Umbilical cord (tissue), 2 donors: ENCODE data around the gene GJB6. TPM values are rescaled to one million over a fixed set of nuclear protein-coding genes. Genes with fewer than 3 reads are reported as not detected.
A peak's percentile ranks its signal among the peaks of the same experiment; 100 is the strongest.
"Not testable (repeated sequence)": the region's sequence is repeated elsewhere in the genome, so short reads cannot be mapped to it uniquely, and the experiment has no call there.

ENCODE experiments used
- DNase-seq: peaks from one replicate; pipeline ENCODE4 v3.0.0-alpha.2; 2015; ENCODE audit warnings: low spot score
- total RNA-seq: library from RNA; depleted of rRNA; stranded (reverse); fragments of >200 nt; gene quantifications from one replicate; pipeline ENCODE4 v1.2.3, GENCODE V29; 2014; ENCODE audit warnings: low replicate concordance; ENCODE audit not compliant: insufficient read depth

GJB6 gene
- 3.6 TPM for total RNA-seq

DNA sequence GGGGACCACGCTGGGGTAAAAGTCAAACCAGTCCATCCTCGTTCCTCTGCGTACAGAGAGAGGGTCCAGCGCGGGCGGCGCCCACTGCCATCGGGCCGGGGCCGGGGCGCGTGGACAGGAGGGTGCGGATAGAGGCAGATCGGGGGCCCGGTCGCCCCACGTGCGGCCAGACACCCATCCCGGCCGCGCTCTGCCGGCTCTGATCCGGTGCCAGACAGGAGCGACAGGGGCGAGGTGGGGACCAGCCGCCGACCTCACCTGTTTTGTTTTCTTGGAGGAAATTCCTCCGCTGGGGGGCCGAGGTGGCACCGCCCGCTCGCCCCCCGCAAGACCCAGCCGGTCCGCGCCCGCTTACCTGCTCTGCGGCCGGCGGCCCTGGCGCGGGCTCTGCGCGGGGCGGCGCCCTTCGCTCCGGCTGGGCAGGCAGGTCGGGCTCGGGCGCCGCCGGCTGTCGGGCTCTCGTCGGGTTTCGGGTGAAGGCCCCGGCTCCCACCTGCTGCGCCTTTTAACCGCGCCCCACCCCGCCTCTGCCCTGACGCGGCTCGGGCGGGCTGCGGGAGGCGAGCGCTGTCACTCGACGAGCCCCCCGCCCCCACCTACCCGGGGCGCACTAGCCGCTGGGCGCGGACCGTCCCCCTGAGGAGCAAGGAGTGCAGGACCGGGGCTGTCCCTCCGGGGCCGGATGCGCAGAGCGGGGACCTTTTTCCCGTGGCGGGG lies at the start of gene GJB6:
GJB6 (minus strand) TSS at position 481 of the 717 bp plus-strand sequence. CDS start 8,839 bp downstream, outside the sequence.
- no peak for DNase-seq

DNA sequence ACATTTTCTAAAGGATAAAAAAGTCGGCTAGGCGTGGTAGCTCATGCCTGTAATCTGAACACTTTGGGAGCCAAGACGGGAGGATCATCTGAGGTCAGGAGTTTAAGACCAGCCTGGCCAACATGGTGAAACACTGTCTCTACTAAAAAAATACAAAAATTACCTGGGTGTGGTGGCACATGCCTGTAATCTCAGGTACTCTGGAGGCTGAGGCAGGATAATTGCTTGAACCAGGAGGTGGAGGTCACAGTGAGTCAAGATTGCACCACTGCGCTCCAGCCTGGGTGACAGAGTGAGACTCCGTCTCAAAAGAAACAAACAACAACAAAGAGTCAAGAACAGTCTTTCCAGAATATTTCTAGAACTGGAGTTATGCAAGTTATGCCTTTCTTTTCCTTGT lies 44.8 kb upstream of the GJB6 start:
- not testable (repeated sequence) for DNase-seq

DNA sequence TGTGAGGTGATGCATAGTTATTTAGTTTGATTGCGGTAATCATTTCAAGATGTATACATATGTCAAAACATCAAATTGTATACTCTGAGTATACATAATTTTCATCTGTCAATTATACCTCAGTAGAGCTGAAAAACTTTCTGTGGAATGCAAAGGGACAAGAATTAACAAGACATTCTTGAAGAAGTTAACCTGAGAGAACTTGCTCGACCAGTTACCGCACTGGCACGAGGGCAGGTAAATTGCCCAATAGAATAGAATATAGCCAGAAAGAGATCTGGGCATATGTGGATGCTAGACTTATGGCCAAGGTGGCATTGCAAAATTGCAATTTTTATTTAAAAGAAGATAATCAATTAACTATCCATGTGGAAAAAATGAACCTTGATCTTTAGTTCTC lies 42.3 kb upstream of the GJB6 start:
- peak; percentile 55 for DNase-seq

DNA sequence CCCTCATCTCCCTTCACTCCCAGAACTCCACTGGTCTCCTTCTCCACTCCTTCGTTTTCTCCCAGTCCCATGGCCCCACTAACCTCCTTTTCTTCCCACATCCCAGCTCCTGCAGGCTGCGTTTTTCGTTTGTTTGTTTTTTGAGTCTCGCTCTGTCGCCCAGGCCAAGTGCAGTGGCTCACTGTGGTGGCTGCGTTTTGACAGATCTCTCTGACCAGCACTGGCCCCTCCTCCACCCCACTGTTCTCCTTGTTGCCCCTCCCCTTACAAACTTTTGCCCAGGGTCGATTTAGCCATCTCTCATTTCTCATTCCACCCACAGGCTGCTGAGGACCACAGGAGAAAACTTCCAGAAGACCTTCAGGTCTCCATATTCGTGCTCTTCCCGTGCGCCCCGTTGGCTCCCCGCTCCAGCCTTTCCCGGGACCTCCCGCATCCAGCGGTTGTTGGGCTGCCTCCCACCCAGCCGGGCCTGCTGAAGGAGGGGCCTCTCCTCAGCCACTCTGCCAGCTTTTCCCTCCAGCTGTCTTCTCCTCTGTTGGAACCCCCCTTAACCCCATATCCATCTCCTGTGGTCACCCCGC lies 40.6 kb upstream of the GJB6 start:
- DNase-seq: no peak

DNA sequence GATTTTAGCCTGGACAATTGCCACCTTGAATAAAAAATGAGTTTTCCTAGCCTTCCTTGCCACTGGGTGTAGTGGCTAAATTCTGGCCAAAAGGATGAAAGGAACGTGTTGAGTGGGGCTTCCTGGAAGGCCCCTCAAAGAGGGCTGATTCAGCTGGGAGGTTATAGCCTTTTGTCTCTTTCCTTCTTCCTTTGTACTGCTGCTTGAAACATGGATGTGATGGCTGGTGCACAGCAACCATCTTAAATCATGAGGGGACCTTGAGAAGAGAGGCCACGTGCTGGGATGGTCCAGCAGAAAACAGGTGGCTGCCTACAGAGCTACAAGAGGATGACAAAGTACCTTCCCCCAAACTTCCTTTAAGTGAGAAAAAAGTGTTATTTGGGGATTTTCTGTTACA lies 40.0 kb upstream of the GJB6 start:
- DNase-seq: no peak

DNA sequence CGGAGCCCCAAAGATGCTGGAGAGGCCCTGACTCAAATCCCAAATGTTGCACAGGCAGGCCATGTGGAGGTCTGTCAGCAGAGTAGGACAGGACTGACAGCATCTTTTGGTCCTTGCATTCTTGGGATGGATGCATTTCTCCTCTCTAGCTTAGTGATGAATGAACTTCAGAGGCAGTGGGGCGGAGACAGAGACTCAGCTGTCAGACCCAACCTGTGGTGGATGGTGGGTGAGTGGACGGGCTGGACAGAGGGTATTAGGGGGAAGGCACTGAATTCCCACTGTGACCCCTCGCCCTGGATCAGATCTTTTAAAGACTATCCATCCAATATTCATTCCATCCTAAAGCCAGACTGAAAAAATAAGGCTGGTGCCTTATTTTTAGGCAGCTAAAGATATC lies 39.3 kb upstream of the GJB6 start:
- no peak for DNase-seq

DNA sequence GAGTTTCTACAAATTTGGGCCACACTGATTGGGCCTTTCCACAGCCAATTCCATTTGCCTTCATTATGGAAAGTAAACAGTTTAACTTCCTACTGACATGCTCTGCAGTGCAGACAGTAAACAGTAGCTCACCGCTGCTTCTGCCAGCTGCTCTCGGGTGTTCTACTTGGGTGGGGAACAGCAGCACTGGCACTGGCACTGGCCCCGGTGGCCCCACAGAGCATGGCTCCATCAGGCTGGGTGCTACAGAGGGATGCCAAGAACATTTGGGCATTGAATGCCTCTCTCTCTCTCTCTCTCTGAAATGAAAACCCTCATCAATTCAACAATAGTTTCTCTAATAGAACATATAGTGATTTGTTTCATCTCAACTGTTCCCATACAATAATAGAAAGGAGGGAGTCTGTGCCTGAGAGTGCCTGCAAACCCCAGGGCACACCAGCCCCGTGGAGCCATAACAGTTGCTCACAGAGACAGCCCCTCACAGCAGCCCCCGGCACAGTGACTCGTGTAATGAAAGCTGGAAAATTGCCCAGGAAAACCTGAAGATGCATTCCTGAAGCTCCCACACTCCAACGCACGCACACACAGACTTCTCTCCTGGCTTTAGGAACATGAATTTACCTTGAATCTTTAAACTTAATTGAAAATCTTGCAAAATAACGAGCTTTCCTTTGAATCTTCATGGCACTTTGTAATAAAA lies 38.2 kb upstream of the GJB6 start:
- peak; percentile 6 for DNase-seq

DNA sequence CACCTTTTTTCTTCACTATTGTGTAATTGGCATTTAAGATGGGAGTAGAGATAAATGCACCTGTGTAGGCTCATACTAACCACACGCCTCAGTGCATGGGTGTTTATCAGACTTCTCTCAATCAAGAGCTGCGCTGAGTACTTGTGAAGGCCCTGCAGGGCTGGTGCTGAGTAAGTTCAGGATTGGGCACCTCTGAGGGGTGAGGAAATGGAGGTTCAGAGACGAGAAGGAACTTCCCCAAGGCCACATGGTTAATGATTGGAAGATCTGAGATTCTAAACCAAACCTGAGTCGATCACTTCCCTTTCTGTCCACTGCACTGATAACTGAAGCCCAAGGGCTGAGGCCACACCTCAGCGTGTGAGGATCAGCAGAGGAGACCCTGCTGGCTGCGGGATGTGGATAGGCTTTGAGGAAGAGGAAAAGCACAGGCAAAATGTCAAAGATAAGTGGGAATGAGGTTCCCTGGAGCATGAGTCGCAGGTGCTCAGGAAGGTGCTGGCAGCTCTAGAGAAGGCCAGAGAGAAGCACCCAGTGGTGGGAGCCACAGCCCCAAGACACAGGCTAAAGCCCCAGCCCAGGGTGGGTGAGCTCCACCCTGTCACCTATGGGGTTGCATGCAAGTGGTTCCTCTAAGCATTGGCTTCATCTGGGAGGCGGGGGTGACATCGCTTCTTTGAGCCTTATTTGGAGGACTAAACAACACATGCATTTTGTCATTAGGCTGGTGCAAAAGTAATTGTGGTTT lies 32.3 kb upstream of the GJB6 start:
- no peak for DNase-seq

DNA sequence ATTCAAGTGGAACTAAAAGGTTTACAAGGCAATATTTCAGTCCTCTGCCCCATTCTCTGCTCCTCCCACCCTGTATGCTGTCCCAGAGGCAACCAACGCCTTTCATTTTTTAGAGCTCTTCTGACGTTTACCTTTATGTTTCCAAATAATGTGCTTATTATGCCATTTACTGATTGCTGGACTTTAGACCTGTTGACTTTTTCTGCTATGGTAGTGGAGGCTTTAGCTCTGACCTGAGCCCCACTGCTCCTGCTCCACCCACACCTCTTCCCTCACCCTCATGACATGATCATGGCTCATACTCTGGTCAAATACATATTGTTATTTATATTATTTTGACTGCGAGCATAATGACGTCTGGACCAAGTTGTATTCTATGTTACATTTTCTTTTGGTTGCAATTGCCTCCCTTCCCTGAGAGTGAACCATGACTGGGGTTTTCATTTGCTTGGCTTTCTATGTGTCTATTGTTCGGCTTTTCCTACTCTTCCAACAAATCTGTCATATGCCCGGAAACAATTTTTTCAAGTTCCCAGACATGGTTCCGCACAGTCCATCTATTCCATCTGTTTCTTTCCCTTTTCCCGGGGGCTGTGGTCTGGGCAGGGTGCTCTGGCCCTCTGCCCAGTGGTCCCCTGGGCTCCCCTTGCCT lies 31.4 kb upstream of the GJB6 start:
- no peak for DNase-seq

DNA sequence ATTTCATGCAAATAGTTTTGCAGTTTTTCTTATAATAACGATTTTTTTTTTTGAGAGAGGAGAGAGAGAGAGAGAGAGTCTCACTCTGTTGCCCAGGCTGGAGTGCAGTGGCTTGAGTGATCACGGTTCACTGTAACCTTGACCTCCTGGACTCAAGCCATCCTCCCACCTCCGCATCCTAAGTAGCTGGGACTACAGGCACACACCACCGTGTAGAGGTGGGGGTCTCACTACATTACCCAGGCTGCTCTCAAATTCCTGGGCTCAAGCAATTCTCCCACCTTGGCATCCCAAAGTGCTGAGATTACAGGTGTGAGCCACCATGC lies 26.8 kb upstream of the GJB6 start:
- DNase-seq: no peak

DNA sequence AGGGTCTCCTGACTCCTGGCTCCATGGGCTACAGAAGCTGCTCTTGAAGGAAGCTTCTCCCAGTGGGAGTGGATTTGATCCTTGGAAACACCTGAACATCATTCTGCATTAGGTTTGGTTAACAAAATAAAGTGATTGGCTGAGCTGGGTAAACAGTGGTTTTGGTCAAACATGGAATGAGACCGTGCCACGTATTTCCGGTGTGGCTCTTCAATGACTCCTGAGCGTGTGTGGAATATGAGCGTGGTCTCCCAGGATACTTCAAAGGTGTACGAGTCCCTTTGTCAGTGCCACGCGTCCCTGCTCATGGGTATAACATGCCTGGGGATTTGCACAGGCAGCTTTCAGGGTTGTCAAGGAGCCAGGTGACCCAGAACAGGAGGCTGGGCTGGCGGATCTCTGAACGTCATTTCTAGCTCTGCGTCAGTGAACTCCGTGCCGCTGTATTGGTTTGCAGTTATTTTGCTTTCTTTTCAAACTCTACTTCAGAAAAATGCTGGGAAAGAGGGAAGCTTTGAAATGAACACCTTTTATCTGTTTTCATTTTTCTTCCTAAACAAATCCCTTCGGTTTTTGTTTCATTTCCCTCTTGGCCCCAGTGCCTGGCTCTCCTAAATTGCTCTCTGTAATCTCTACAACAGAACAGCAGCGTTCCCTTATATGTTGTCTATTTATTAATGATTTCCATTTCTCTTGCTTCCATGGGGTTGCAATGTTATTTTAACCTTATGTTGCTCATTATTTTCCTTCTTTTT lies 26.3 kb upstream of the GJB6 start:
- no peak for DNase-seq

DNA sequence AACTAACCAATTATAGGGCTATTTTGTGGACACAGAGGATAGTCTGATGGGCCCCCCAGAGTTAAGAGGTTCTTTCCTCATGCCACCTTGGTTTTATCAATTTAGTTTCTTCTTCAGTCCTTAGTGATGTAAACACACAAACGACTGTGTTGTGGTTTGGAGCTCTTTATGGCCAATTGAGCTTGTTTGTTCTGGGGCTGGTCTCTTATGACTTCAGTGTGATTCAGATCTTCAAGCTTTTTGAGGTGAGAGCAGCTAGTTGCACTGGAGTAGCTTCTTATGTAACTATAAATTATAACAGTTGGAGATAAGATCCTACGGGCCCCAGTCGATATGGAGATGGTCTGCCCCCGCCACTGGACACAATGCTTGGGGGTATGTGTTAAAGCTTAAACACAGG lies 22.0 kb upstream of the GJB6 start:
- no peak for DNase-seq

DNA sequence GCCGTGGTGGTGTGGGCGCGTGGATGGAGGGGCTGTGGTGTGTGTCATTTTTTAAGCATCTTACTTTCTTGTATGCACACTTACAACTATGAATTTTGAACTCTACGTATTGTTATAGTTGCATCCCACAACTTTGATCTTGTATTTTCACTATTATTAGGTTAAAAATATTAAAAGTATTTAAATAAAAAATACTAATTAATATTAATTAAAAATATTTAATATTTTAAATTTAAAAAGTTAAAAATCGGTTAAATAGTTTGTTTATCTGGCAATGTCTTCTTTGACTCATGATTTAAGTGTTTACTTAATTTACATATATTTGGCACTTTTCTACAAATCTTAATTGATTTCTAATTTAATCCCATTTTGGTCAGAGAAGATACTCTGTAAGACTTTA lies 17.8 kb upstream of the GJB6 start:
- DNase-seq: no peak

DNA sequence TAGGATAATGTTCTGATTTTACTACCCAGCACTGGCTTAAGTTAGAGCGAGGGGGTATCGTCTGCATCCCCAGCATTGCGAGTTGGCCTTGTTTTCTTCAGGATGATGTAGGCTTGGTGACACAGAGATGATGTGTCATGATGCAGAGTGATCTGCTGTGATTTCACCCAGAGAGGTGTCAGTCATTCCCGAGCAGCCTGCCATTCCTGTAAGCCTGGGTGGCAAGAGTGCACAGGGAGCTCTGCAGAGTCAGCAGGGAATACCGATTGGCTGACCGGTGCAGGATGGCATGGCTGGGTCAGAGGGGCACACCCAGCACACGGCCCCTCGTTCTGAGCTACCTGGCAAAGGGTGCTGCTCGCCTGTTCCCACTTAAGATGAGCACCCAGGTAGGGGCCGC lies 15.8 kb upstream of the GJB6 start:
- no peak for DNase-seq

DNA sequence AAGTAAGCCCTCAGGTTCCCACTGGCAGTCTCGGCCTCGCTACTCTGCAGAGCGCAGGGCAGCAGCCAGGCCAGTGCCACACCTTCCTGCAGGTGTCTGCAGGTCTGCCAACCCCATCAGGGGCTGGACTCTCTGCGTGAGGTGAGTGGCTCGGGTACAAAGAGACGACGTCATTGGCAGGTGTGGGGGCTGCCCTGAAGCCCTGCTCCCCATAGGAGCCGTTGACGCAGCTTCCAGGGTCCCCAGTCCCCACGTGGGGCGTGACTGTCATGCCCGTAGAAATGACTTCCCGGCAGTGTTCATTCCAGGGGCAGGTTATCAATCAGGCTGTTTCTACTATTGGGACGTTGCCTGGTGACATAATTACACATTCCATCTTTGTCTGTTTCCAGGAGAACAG lies 15.3 kb upstream of the GJB6 start:
- no peak for DNase-seq

DNA sequence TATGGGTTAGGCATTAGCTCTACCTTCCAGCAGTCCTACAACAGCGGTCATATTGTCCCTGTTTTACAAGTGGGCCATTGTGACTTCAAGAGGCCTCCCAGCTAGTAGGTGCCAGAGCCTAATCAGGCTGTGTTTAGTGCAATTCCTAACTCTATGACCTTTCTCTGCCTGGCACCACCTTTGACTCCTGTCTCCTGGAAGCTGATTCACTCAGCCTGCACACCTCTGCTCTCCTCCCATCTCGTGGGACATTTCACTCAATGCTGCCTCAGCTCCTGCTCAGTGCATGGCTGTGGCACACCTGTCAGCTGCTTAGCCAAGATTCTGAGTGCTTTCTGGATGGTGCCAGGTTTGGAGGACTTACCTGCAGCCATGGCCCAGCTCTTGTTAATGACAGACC lies 9.5 kb upstream of the GJB6 start:
- no peak for DNase-seq

DNA sequence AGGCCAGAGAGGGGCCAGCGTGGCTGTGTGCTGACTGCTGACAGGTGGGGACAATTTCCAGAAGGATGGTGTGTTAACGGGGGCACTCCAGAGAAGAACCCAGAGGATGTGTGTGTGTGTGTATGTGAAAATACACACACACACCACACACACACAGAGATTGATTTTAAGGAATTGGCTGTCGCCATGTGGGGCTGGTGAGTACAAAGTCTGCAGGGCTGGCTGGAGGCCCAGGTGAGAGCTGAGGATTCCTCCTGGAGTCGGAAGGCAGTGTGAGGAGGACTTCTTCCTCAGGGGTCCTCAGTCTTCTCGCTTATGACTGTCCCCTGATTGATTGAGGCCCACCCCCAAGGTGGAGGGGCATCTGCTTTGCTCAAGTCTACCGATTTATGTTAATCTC lies 7.6 kb upstream of the GJB6 start:
- no peak for DNase-seq

DNA sequence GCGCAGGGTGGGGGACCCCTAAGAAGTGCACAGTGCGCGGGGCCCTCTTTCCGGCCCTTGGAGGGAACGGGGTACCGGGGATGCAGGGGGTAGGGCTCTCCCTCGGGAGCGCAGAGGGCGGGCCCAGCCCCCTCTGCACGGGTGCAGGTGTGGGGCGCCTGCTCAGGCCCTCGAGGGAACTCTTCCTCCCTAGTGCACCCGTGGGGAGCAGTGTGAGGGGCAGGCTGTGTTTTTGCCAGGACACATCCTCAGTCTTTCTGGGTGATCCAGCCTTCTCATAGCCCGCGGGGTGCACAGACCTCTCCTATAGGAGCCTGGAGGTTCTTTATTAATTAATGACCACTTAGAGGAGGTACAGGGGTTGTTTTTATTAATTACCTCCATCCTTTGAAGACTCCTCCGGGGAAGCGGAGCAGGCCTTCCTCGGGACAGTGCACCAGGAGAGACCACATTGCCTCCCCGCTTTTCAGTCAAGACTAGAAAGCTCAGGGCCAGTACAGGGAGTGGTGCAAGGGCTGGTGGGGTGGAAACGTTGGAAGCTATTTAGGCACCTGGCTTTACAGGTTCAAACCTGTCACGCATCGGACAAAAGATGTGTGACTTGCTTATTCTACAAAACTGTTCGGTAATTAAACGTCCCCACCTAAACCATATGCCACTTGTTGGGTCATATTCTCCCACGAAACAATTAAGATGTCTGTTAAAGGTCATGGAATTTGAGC lies 598 bp upstream of the GJB6 start:
- DNase-seq: no peak

DNA sequence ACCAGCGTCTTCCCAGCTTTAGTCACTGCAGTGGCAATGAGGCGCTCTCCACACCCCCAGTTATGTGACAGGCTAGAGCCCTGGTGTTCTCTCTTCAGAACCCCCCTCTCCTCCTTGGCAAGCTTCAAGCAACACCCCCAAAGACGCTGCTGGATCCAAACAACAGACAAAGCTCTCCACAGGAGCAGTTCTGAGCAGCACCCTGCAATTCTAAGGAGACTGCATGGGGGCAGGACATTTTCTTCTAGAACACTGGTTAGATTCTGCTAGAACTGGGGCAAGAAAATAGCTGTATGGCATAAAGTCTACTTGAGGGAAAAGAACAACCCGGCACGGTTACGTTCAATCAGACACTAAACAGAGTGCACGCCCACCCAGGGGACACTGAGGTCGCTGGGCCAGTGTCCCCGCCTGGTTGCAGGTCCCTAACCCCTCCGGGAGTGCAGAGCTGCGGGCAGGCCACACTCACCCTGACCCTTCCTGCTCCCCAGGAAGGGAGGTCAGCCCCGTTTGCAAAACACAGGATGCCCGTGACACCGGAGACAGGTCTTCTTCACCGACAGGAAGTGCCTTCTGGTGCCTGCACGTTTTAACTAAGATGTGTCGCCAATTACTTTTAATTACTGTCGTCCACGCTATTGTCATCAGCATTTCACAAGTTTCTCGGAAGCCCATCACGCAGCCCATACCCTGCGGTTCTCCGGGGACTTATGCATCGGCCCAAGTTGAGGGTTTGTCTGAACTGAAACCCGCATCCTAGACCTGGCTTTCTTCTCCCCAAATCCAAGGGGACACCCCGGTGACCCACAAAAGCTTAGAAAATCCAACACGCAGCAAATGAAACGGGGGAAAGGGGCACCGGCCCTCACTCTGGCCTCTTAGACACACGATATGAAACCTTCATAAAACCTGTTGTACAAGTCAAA lies 943 bp downstream of the GJB6 start:
- no peak for DNase-seq
